Upper lobe of right lung (tissue), 1 donor: ENCODE data around the gene FABP3. TPM values are rescaled to one million over a fixed set of nuclear protein-coding genes. Genes with fewer than 3 reads are reported as not detected.

ENCODE experiments used
- ATAC-seq: fragments of 200-7000 bp; cut with Tn5 transposase; one replicate; pipeline ENCODE4 v1.9.1; 2020; ENCODE audit warnings: mild to moderate bottlenecking, moderate library complexity
- DNase-seq: peaks from one replicate; pipeline ENCODE4 v3.0.0-alpha.2; 2020
- H3K27ac ChIP-seq: fragments of 200-600 bp; one replicate; pipeline ENCODE4 v1.8.0; 2022
- H3K27me3 ChIP-seq: fragments of 200-600 bp; one replicate; pipeline ENCODE4 v1.8.0; 2022; ENCODE audit warnings: mild to moderate bottlenecking
- H3K36me3 ChIP-seq: fragments of 200-600 bp; one replicate; pipeline ENCODE4 v1.8.0; 2022
- H3K4me1 ChIP-seq: fragments of 200-600 bp; one replicate; pipeline ENCODE4 v1.8.0; 2022
- H3K4me3 ChIP-seq: fragments of 200-600 bp; one replicate; pipeline ENCODE4 v1.8.0; 2022; ENCODE audit warnings: mild to moderate bottlenecking
- H3K9me3 ChIP-seq: fragments of 200-600 bp; one replicate; pipeline ENCODE4 v1.8.0; 2022
- intact Hi-C: fragments of 100-400 bp; cut with DNase I; formaldehyde crosslinking; loops from one replicate; pipeline ENCODE4 v1.11.0; 2022
- long read RNA-seq: library from polyadenylated mRNA; unstranded; transcript quantifications from one replicate; pipeline ENCODE4 v2.0.0, GENCODE V29; 2021
- total RNA-seq: library from RNA; stranded (reverse); fragmentation: NEBNext Ultra II Directional; extraction: Animal tissue kit (Norgen Biotek cat#: 25700); gene quantifications from one replicate; pipeline ENCODE4 v1.2.1, GENCODE V29; 2021
- TF ChIP-seq, protein P1 (sequence below): fragments of 200-600 bp; IDR thresholded peaks from one replicate; pipeline ENCODE4 v1.8.0; 2022; ENCODE audit warnings: antibody characterized with exemption
- donor health status: DM: no; HTN: yes; CAD: no; lungs with severe emphysema.

The FABP3 gene
- total RNA-seq: 63.6 TPM
- long read RNA-seq, transcript FABP3-201 (4 exons, 725 nt): major isoform, 21 of 29 reads
- long read RNA-seq, partial matches to known transcripts: 6 of 29 reads
- long read RNA-seq, other reads (novel, unspliced or antisense): 2 of 29 reads

DNA sequence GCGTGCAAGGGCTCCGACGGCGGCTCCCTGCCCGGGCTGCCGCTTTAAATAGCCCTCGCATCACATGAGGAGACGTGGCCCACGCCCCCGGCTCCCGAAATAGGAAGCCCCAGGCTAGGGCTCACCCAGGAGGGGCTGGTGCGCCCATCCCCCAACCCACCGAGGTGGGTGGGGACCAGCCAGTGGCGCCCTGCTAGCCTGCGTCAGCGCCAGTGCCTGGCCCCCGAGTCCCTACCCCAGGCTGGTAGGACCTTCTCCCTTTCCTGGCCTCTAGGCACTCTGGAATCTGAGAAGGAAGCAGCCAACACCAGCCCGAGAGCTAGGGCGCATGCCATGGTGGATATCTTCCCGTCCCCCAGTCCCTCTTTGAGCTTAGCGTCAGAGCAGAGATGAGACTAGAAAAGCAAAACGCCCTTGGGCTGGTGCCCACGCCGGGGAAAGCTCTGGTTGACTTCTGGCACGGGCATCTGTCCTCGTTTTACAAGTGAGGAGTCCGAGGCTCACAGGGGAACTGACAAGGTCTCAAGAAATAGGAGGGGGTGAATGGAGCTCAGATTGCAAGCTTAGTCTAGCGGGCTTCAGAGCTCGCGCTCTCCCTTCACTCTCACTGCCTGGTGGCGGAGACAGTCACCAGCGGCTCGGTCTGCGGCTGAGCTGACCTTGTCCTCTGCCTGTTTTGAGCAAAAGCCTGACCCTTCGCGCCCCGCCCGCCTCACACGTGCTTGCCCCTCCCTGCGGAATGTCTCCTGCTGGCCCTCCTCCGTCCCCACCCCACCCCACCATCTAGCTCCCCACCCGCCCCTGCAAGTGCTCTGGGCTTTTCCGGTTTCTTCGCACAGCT, at the start of gene FABP3:
FABP3 (minus strand) TSS at position 21 of the 841 bp plus-strand sequence. CDS start 62 bp downstream, outside the sequence.
- H3K4me3 ChIP-seq: peak within 1 kb of the TSS; percentile 52
- intact Hi-C loops: no loop called here
- no peaks in the 10 kb centered on the region for H3K36me3 ChIP-seq
- peak; percentile 87 for ATAC-seq
- peak within 1 kb of the TSS; percentile 77 for H3K27ac ChIP-seq
- no peaks in the 10 kb centered on the region for H3K9me3 ChIP-seq
- DNase-seq: peak; percentile 89
- no peaks in the 10 kb centered on the region for H3K27me3 ChIP-seq
- H3K4me1 ChIP-seq: peaks cover 14% of the 10 kb centered on the region
- TF ChIP-seq, protein P1, sequence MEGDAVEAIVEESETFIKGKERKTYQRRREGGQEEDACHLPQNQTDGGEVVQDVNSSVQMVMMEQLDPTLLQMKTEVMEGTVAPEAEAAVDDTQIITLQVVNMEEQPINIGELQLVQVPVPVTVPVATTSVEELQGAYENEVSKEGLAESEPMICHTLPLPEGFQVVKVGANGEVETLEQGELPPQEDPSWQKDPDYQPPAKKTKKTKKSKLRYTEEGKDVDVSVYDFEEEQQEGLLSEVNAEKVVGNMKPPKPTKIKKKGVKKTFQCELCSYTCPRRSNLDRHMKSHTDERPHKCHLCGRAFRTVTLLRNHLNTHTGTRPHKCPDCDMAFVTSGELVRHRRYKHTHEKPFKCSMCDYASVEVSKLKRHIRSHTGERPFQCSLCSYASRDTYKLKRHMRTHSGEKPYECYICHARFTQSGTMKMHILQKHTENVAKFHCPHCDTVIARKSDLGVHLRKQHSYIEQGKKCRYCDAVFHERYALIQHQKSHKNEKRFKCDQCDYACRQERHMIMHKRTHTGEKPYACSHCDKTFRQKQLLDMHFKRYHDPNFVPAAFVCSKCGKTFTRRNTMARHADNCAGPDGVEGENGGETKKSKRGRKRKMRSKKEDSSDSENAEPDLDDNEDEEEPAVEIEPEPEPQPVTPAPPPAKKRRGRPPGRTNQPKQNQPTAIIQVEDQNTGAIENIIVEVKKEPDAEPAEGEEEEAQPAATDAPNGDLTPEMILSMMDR: no peak

DNA sequence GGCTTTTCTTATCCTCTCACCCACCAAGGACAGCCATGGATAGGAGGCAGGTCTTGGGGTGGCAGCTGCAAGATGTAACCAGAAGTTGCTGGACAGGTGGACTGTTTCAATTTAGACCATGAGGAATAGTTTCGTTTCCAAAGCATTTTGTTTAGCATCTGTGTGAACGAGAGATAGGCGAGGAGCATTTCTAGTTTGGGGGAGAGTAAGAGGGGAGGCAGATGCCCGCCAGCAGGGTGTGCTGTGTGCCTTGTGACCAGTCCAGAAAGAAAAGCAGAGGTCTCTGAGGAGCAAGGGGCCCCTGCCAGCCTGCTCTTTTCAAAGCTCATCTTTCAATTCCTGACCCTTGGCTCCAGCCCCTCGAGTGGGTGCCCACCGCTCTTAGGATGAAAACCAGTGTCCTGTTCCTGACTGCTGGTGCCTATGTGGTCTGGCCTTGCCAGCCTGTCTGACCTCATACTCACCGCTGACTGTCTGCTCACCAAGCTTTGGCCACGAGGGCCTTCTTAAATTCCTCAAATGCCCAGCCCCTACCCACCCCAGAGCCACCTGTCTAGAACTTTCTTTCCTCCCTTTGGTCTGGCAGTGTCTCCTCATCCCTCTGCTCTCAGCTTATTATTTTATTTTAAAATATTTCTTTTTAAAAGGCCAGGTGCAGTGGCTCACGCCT, 48.6 kb upstream of the FABP3 start:
- DNase-seq (no peak), ATAC-seq (no peak)
- Histone ChIP-seq H3K27me3 (no peaks in the 10 kb centered on the region), H3K27ac (no peak overlapping the region), H3K4me1 (peaks cover 9% of the 10 kb centered on the region), H3K36me3 (no peaks in the 10 kb centered on the region), H3K4me3 (no peak overlapping the region), H3K9me3 (no peaks in the 10 kb centered on the region)
- intact Hi-C loops: no loop called here
- TF ChIP-seq, protein P1: peak; percentile 17

DNA sequence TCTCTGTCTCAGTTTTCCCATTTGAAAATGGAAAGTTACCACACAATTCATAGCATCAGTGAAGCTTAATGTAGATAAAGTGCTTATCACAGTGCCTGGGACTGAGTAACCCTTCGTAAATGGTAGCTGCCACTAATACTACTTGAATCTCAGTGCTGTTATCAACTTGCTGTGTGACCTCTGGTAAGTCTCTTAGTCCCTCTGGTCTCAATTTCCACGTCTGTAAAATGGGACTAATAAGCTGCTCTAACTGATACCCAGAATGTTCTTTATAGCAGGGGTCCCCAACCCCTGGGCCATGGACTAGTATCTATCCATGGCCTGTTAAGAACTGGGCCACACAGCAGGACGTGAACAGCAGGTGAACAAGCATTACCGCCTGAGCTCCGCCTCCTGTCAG, 47.8 kb upstream of the FABP3 start:
- no peaks in the 10 kb centered on the region for H3K36me3 ChIP-seq
- ATAC-seq (no peak), DNase-seq (no peak)
- no peaks in the 10 kb centered on the region for H3K27me3 ChIP-seq
- TF ChIP-seq, protein P1: no peak
- intact Hi-C loops: no loop called here
- no peak overlapping the region for H3K4me3 ChIP-seq
- H3K4me1 ChIP-seq: peaks cover 13% of the 10 kb centered on the region
- no peak overlapping the region for H3K27ac ChIP-seq
- H3K9me3 ChIP-seq: no peaks in the 10 kb centered on the region

DNA sequence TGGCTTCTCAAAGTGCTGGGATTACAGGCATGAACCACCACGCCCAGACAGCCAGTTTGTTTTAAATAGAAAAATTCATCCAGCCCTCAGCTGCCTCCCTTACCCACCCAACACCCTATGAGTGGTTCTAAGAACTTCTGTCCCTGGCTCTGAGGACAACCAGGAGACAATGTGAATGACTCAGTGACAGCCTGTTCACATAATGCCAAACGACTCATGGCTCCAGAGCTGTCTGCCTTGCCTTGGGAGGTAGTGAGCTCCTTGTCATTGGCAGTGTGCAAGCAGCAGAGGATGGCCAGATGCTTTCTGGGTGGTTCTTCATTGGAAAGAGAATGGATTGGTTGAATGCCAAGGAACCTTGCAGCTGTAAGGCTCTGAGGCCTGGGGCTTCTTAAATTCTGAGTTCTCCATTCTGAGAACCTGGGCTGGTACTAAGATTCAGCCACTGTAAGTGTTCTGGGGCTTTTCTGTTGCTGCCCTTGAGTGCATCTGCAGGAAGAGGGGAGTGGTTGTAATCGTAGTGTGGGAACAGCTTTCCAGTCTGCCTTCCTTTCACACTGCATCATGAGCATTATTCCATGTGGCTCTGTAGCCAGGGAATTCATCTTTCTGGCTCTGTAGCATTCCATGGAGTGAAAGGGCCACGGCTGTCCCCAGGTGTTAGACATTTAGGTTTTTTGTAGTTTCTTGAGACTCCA, 45.9 kb upstream of the FABP3 start:
- Histone ChIP-seq H3K4me3 (no peak overlapping the region), H3K9me3 (no peaks in the 10 kb centered on the region), H3K36me3 (no peaks in the 10 kb centered on the region), H3K4me1 (peaks cover 15% of the 10 kb centered on the region), H3K27me3 (peaks cover 3% of the 10 kb centered on the region), H3K27ac (no peak overlapping the region)
- DNase-seq (no peak), ATAC-seq (no peak)
- intact Hi-C loops: no loop called here
- TF ChIP-seq, protein P1: no peak

DNA sequence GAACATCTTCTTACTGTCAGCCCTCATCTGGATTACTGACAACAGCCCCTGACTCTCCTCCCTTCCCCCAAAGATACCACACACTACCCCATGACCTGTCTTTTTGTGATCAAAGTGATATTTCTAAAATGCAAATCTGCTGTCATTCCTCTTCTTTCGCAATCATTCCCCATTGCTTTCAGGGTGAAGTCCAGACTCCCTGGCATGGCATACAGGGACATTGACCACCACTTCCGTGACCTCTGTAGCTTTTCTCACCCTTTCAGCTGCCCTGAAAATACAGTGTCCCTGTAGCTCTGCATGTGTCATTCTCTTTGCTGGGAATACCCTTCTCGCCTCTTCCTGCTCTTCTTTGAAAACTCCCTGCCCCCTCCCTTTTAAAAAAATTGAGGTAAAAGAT, 44.3 kb upstream of the FABP3 start:
- H3K4me1 ChIP-seq: peaks cover 14% of the 10 kb centered on the region
- intact Hi-C loops: no loop called here
- H3K4me3 ChIP-seq: no peak overlapping the region
- no peaks in the 10 kb centered on the region for H3K9me3 ChIP-seq
- ATAC-seq (no peak), DNase-seq (no peak)
- TF ChIP-seq, protein P1: no peak
- H3K36me3 ChIP-seq: no peaks in the 10 kb centered on the region
- H3K27me3 ChIP-seq: peaks cover 4% of the 10 kb centered on the region
- H3K27ac ChIP-seq: no peak overlapping the region
